ENCODE measurements around the gene SORBS2.

The SORBS2 gene

DNA sequence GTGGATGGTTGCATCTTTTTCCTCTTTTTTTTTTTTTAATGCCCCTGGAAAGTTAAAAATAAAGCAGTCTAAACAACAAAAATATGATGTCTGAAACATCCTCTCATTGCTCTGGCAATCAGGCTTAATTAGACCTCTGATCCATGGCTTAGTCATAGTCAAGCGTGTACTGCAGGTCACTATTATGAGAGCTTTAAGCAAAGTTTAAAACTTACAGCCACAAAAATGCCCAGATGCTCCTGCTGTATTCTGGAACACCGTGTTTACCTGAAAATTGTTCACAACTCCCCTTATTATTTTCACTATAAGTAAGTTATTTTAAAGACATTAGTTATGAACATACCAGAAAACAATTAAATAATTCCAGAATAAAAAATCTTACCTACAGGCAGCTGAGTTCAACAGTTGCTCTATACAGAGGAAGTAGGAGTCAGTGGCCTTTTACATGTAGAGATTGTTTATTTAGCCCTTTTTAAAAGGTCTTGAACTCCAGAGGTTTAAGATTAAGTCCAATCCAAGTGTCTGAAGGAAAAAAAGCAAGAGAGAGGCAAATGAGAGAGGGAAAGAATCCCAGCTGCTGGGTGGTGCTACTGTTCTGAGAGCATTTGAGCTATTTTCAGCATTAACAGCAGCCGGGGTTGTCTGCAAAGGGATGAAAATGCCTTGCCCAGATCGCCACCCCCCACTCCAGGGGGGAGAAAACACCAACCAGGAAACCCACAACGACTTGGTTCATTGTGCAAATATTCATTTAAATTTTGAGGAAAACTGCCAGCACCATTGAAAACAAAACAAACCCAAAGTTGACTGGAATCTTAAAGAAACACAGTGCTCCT is 36.9 kb downstream of the SORBS2 start:
- DNase-seq (ENCODE audit: low read depth) = peak; percentile 78

GRCh38 chr4:185774131-185774653 is 37.8 kb downstream of the SORBS2 start:
- no peak for DNase-seq (ENCODE audit: low read depth)

- no peak for DNase-seq (ENCODE audit: low read depth)
Observed at GRCh38 chr4:185773419-185773818, 38.6 kb downstream of the SORBS2 start.

DNA sequence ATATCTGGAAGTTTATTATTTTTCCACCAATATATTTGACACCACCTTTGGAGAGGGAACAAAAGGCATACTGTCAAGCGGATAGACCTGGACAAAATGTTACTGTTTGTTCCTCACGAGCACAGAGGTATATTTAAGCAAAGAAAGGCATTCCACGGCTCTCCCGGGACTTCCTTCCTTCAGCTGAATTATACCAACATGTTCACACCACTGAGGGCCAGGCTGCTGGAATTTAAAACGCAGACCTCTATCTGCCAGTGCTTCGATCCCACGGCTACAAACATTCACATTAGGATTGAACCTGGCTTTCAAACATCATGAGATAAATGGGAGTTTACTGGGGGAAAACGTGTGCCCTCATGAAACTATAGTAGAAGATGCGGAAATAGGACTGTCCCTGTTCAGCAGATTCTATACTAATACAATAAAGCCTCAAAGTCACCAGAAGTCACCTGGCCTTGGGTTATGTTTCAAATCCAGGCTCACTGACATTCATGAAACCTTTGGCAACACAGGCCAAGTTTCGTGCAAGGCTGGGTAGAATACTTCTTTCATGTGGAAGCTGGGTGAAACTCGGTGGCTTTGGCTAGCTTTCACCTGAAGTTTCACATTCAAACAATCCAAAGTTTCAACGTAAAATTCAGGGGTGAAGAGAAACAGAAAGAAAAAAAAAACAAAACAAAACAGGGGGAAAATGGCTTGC is 39.5 kb downstream of the SORBS2 start:
- DNase-seq (ENCODE audit: low read depth) = no peak

GRCh38 chr4:185771711-185772390 is 40.1 kb downstream of the SORBS2 start:
- DNase-seq (ENCODE audit: low read depth) = no peak

DNA sequence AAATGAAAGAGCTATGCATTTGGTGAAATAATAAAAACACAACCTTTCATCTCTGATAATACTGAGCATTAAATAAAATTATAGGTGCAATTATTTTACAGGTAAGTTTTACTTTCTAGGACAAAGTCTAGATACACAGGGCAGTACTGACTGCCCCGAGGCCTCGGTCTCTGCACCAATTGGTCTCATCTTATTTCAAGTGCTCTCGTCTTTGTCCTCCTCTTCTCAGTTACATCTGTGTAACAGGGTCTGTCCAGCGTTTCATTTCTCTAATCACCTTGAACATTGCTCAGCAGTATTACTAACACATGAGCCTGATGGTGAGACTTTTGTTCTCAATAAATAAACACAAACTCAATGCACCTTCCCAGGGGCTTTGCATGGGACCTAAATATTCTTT is 44.5 kb downstream of the SORBS2 start:
- no peak for DNase-seq (ENCODE audit: low read depth)

DNA sequence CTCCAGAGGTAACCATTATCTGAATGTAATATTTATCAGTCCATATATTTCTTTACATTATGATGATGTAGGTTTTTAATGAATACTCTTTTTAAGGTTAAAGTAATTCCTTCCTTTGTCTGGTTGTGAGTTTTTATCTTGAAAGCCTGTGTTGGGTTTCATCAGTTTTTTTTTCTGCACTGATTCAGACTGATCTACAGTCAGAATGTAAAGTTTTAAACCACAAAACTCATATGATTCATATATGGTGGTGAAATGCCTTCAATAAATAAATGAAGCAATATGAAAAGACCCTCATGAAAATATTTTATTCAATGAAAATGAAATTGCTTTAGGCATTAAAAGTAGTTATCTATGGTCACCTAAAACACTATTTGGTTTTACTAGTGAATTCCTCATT is 47.1 kb downstream of the SORBS2 start:
- DNase-seq (ENCODE audit: low read depth) = no peak

DNA sequence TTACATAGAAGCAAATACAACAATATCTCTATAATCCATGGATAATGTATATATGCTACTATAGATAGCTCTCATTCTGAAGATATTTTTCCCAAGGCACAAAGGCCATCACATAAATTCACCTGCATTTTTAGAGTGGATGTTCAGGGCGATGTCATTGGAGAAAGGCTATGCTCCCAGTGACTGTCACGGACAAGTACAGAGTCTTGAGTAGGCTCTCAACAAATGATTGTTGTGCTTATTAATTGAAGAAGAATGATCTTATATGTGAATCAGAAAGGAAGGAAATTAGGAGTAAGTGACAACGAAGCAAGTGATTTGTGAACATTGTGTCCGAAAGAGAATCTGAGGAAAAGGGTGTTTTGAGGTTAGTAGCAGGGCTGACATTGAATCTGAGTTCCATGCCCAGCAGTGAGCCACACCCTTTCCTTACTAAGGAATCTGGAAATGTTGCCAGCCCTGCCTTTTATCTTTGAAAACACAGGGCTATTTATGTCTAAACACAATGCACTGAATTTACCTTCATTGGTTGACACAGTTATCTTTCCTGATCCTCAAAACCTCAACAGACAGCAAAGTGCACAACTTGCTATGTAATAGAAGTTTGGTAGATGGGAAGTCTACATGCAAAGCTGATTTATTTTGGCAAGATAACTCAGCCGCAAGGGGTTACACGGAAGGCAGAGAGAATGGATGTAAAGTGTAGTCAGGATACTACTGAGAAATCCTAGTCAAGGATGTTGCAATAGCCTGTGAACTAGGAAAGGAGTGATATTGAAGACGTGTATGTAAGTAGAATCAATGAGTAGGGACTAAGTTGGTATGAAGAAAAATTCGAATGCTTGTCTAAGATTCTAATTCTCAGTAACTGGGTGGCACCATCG is 50.4 kb downstream of the SORBS2 start:
- DNase-seq (ENCODE audit: low read depth) = no peak

GRCh38 chr4:185758807-185759206 is 53.2 kb downstream of the SORBS2 start:
- DNase-seq (ENCODE audit: low read depth) = no peak

DNA sequence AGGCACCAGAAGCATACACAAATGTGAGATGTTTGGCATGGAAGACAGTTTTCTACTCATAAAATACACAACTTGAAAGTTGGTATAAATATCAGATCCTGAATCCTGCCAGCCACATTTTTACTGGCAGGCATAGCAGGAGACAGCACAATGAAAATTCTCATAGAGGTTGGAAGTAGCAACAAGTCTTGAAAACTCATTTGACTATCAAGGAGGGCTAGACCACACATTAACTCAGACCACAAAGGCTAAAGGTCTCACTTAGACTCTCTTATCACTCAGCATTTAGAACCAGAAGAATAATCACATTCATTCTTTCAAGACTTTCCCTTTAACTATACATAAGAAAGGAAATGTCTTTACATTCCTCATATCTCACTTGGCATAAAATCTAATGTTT is 56.5 kb downstream of the SORBS2 start:
- no peak for DNase-seq (ENCODE audit: low read depth)

- no peak for DNase-seq (ENCODE audit: low read depth)
Observed at GRCh38 chr4:185754961-185755360, 57.0 kb downstream of the SORBS2 start.

- DNase-seq (ENCODE audit: low read depth) = no peak
Observed at GRCh38 chr4:185752872-185753271, 59.1 kb downstream of the SORBS2 start.

- no peak for DNase-seq (ENCODE audit: low read depth)
Observed at GRCh38 chr4:185749858-185750257, 62.1 kb downstream of the SORBS2 start.

- no peak for DNase-seq (ENCODE audit: low read depth)
Observed at GRCh38 chr4:185748901-185749390, 63.0 kb downstream of the SORBS2 start.

GRCh38 chr4:185745891-185746290 is 66.1 kb downstream of the SORBS2 start:
- no peak for DNase-seq (ENCODE audit: low read depth)

- no peak for DNase-seq (ENCODE audit: low read depth)
Observed at GRCh38 chr4:185744946-185745345, 67.0 kb downstream of the SORBS2 start.

GRCh38 chr4:185744488-185744862 is 67.5 kb downstream of the SORBS2 start:
- DNase-seq (ENCODE audit: low read depth) = no peak

DNA sequence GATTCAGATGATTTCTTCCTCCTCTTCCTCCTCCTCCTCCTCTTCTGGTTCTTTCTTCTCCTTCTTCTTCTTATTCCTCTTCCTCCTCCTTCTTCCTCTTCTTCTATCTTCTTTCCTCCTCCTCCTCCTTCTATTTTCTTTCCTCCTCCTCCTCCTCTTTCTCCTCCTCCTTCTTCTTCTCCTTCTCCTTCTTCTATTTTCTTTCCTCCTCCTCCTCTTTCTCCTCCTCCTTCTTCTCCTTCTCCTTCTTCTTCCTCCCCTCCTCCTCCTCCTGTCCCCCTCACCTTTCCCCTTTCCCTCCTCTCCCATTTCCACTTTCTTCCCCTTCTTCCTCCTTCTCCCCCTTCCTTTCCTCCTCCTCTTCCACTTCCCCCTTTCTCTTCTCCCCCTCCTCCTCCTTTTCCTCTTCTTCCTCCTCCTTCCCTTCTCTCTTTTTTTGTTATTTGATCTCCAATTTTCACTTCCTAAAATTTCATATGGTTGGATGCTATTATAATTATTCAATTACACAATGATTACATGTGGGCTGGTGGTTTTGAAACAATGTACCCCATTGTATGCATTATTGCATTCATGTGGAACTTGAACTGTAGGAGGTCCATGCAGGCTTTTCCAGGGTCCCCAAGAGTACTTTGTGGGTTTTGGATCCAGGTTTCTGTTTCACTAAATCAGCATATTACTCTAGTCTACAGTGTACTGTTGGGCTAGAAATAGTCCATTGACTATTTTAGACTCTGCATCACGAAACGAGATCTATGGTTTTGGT is 68.1 kb downstream of the SORBS2 start:
- DNase-seq (ENCODE audit: low read depth) = no peak

GRCh38 chr4:185742766-185743165 is 69.2 kb downstream of the SORBS2 start:
- DNase-seq (ENCODE audit: low read depth) = no peak

DNA sequence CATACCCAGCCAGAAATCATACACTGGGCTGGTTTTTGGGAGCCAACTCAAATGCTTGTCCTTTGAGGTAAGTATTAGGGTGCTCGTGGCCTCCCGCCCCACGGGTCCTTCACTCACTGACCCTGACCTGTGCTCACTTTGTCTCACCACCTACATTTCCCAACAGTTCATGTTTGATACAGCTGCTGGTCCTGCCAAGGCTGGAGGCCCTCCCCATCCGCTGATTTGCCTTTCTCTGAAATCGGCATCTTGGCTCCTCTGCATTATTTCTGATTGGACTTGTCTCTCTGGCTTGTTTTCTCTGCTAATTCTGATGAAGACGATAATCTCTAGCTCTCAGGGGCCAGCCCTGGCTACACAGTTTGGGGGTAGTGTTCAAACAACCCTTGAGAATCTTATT is 70.2 kb downstream of the SORBS2 start:
- no peak for DNase-seq (ENCODE audit: low read depth)

- DNase-seq (ENCODE audit: low read depth) = no peak
Observed at GRCh38 chr4:185740471-185740873, 71.5 kb downstream of the SORBS2 start.
